Ramos (cell line): ENCODE data around the gene ACTN1.
"Not testable (repeated sequence)": the region's sequence is repeated elsewhere in the genome, so short reads cannot be mapped to it uniquely, and the experiment has no call there.

ENCODE experiments used
- in situ Hi-C: fragments of 300-500 bp; cut with MboI; formaldehyde crosslinking; loops from one replicate; pipeline ENCODE4 v1.14.3; 2022; ENCODE audit warnings: low sequenced_read_pairs; ENCODE audit not compliant: unreplicated experiment

ACTN1 gene

GRCh38 chr14:68880581-68881105, 98.5 kb downstream of the ACTN1 start:
- in situ Hi-C loops = no loop called here

GRCh38 chr14:68879841-68880575, 99.1 kb downstream of the ACTN1 start:
- in situ Hi-C loops = no loop called here

GRCh38 chr14:68879321-68879781, 99.8 kb downstream of the ACTN1 start:
- in situ Hi-C loops = no loop called here

- in situ Hi-C loops = no loop called here
These were observed 100.2 kb downstream of the ACTN1 start for GRCh38 chr14:68878908-68879307.

- in situ Hi-C loops = no loop called here
These were observed 101.0 kb downstream of the ACTN1 start for GRCh38 chr14:68877993-68878575.

- in situ Hi-C loops = no loop called here
These were observed 102.1 kb downstream of the ACTN1 start for GRCh38 chr14:68876976-68877375.

GRCh38 chr14:68874746-68875155, 104.4 kb downstream of the ACTN1 start:
- in situ Hi-C loops = no loop called here

GRCh38 chr14:68873376-68873775, 105.7 kb downstream of the ACTN1 start:
- in situ Hi-C loops = no loop called here

- in situ Hi-C loops = no loop called here
These were observed 107.7 kb downstream of the ACTN1 start for GRCh38 chr14:68871392-68871791.

GRCh38 chr14:68866991-68867533, 112.0 kb downstream of the ACTN1 start:
- in situ Hi-C loops = no loop called here

- in situ Hi-C loops = no loop called here
These were observed 113.6 kb downstream of the ACTN1 start for GRCh38 chr14:68865542-68865941.

- in situ Hi-C loops = no loop called here
These were observed 114.7 kb downstream of the ACTN1 start for GRCh38 chr14:68864361-68864750.

GRCh38 chr14:68863610-68864360, 115.3 kb downstream of the ACTN1 start:
- in situ Hi-C loops = no loop called here

GRCh38 chr14:68862954-68863594, 116.0 kb downstream of the ACTN1 start:
- in situ Hi-C loops = no loop called here

GRCh38 chr14:68860771-68861170, 118.3 kb downstream of the ACTN1 start:
- in situ Hi-C loops = no loop called here

- in situ Hi-C loops = no loop called here
These were observed 121.5 kb downstream of the ACTN1 start for GRCh38 chr14:68857516-68858070.

GRCh38 chr14:68856572-68856971, 122.5 kb downstream of the ACTN1 start:
- in situ Hi-C loops = no loop called here

- in situ Hi-C loops = no loop called here
These were observed 124.7 kb downstream of the ACTN1 start for GRCh38 chr14:68854421-68854820.

GRCh38 chr14:68853749-68854148, 125.4 kb downstream of the ACTN1 start:
- in situ Hi-C loops = no loop called here

- in situ Hi-C loops = not testable (repeated sequence)
These were observed 126.6 kb downstream of the ACTN1 start for GRCh38 chr14:68852493-68852892.
